Activated CD8-positive, alpha-beta memory T cell treated with anti-CD3 and anti-CD28 coated beads, Interleukin-2, amount 10 ng/mL, durations not matched to agents 7 days and 5 days (primary cell): Measurements from ENCODE around the gene IL32. TPM values are rescaled to one million over a fixed set of nuclear protein-coding genes. Genes with fewer than 3 reads are reported as not detected.

Source experiments
- ATAC-seq: fragments of 150-1000 bp; cut with Tn5 transposase; one replicate; pipeline ENCODE4 v1.10.0; 2021; ENCODE audit warnings: moderate library complexity
- CTCF ChIA-PET: fragments of 350-600 bp; sonication (Branson Sonifier 250); formaldehyde crosslinking; loops from one replicate; lab custom pipeline; 2021; ENCODE audit warnings: antibody characterized with exemption; lab: Charles Lee
- DNase-seq: peaks from one replicate; pipeline ENCODE4 v3.0.0-alpha.2; 2020
- H3K27ac Mint-ChIP-seq: one replicate; pipeline ENCODE4 v1.8.0; 2021; ENCODE audit warnings: mild to moderate bottlenecking, mixed read lengths
- H3K27me3 Mint-ChIP-seq: one replicate; pipeline ENCODE4 v1.8.0; 2021; ENCODE audit warnings: mixed read lengths
- H3K36me3 Mint-ChIP-seq: one replicate; pipeline ENCODE4 v1.8.0; 2021; ENCODE audit warnings: mild to moderate bottlenecking, mixed read lengths
- H3K4me1 Mint-ChIP-seq: one replicate; pipeline ENCODE4 v1.8.0; 2021; ENCODE audit warnings: mixed read lengths
- H3K4me3 Mint-ChIP-seq: one replicate; pipeline ENCODE4 v1.8.0; 2021; ENCODE audit warnings: mild to moderate bottlenecking, moderate library complexity, mixed read lengths
- H3K9me3 Mint-ChIP-seq: one replicate; pipeline ENCODE4 v1.8.0; 2022; ENCODE audit warnings: low read depth, mixed read lengths
- total RNA-seq, 2 experiments: library from RNA; stranded (reverse); gene quantifications; one replicate each; pipeline ENCODE4 v1.2.3, GENCODE V29; 2021

Gene IL32
- total RNA-seq, 2 experiments from 2014 or later = 2,870 to 3,468 TPM

GRCh38 chr16:3023415-3023668, 42.1 kb upstream of the IL32 start:
- ATAC-seq = no peak
- no peak for DNase-seq
- peaks cover 50% of the 10 kb centered on the region for H3K4me1 Mint-ChIP-seq
- H3K9me3 Mint-ChIP-seq = no peaks in the 10 kb centered on the region
- peaks cover 10% of the 10 kb centered on the region for H3K27me3 Mint-ChIP-seq
- peak overlapping the region; percentile 75 for H3K4me3 Mint-ChIP-seq
- CTCF ChIA-PET = interaction anchor here (0.7 to 17.9 kb wide), 8 partner anchors 6 to 111 kb away, joined by 3 to 370 read pairs (median 18); partner anchors contain the start of genes CLDN9, MMP25, PKMYT1 and ZNF213
- H3K27ac Mint-ChIP-seq = peak overlapping the region; percentile 92
- H3K36me3 Mint-ChIP-seq = peaks cover 12% of the 10 kb centered on the region

- H3K9me3 Mint-ChIP-seq = no peaks in the 10 kb centered on the region
- peaks cover 7% of the 10 kb centered on the region for H3K27me3 Mint-ChIP-seq
- ATAC-seq (peak; percentile 80), DNase-seq (peak; percentile 98)
- peaks cover 12% of the 10 kb centered on the region for H3K36me3 Mint-ChIP-seq
- H3K4me1 Mint-ChIP-seq = peaks cover 53% of the 10 kb centered on the region
- H3K27ac Mint-ChIP-seq = peak within 1 kb of the TSS; percentile 92
- peak within 1 kb of the TSS; percentile 75 for H3K4me3 Mint-ChIP-seq
- CTCF ChIA-PET = interaction anchor here (1.0 to 17.9 kb wide), 6 partner anchors 6 to 105 kb away, joined by 3 to 370 read pairs (median 134); partner anchors contain the start of genes CLDN9 and MMP25
Measured at GRCh38 chr16:3023669-3024478, 41.6 kb upstream of the IL32 start, which contains the start of the genes HCFC1R1 and THOC6. TSS of gene HCFC1R1 (minus strand) at chr16:3023942. CDS start at chr16:3023941, 1 bp downstream. TSS of gene THOC6 (plus strand) at chr16:3024035. CDS start at chr16:3024327, 292 bp downstream.

GRCh38 chr16:3025032-3026002, 40.1 kb upstream of the IL32 start:
- no peak for ATAC-seq
- Mint-ChIP-seq H3K9me3 (no peaks in the 10 kb centered on the region), H3K36me3 (peaks cover 12% of the 10 kb centered on the region), H3K27ac (no peak overlapping the region), H3K4me3 (no peak overlapping the region), H3K4me1 (peaks cover 61% of the 10 kb centered on the region), H3K27me3 (peaks cover 16% of the 10 kb centered on the region)
- no peak for DNase-seq
- CTCF ChIA-PET = interaction anchor here (0.6 to 17.9 kb wide), 6 partner anchors 9 to 133 kb away, joined by 3 to 370 read pairs (median 106); partner anchors contain the start of genes CLDN9 and MMP25

GRCh38 chr16:3026003-3026378, 39.4 kb upstream of the IL32 start:
- DNase-seq = no peak
- H3K4me1 Mint-ChIP-seq = peaks cover 58% of the 10 kb centered on the region
- H3K27ac Mint-ChIP-seq = no peak overlapping the region
- H3K27me3 Mint-ChIP-seq = peaks cover 20% of the 10 kb centered on the region
- H3K4me3 Mint-ChIP-seq = no peak overlapping the region
- H3K9me3 Mint-ChIP-seq = no peaks in the 10 kb centered on the region
- CTCF ChIA-PET = interaction anchor here (1.2 to 17.9 kb wide), 4 partner anchors 19 to 103 kb away, joined by 3 to 370 read pairs (median 264); partner anchors contain the start of genes CLDN9, MMP25 and PAQR4
- peaks cover 12% of the 10 kb centered on the region for H3K36me3 Mint-ChIP-seq
- ATAC-seq = no peak

- H3K4me3 Mint-ChIP-seq = no peak overlapping the region
- peaks cover 52% of the 10 kb centered on the region for H3K4me1 Mint-ChIP-seq
- ATAC-seq = no peak
- peaks cover 12% of the 10 kb centered on the region for H3K36me3 Mint-ChIP-seq
- H3K27ac Mint-ChIP-seq = no peak overlapping the region
- peaks cover 22% of the 10 kb centered on the region for H3K27me3 Mint-ChIP-seq
- no peaks in the 10 kb centered on the region for H3K9me3 Mint-ChIP-seq
- CTCF ChIA-PET = interaction anchor here (1.2 to 17.9 kb wide), 12 partner anchors 6 to 124 kb away, joined by 3 to 370 read pairs (median 16); partner anchors contain the start of genes CLDN6, CLDN9, HCFC1R1 and MMP25
- DNase-seq = no peak
Measured at GRCh38 chr16:3026609-3027488, 38.6 kb upstream of the IL32 start.

GRCh38 chr16:3027489-3027795, 38.0 kb upstream of the IL32 start:
- DNase-seq = no peak
- Mint-ChIP-seq H3K9me3 (no peaks in the 10 kb centered on the region), H3K36me3 (peaks cover 12% of the 10 kb centered on the region), H3K4me1 (peaks cover 49% of the 10 kb centered on the region), H3K4me3 (no peak overlapping the region), H3K27me3 (peaks cover 28% of the 10 kb centered on the region), H3K27ac (no peak overlapping the region)
- CTCF ChIA-PET = interaction anchor here (0.8 to 17.9 kb wide), 17 partner anchors 7 to 147 kb away, joined by 3 to 370 read pairs (median 10); partner anchors contain the start of genes CLDN6, CLDN9, HCFC1R1 and MMP25
- ATAC-seq = no peak

GRCh38 chr16:3027983-3028715, 37.3 kb upstream of the IL32 start:
- peak overlapping the region; percentile 36 for H3K27ac Mint-ChIP-seq
- peak overlapping the region; percentile 50 for H3K4me3 Mint-ChIP-seq
- peaks cover 12% of the 10 kb centered on the region for H3K36me3 Mint-ChIP-seq
- peak; percentile 43 for ATAC-seq
- DNase-seq = peak; percentile 90
- H3K9me3 Mint-ChIP-seq = no peaks in the 10 kb centered on the region
- H3K4me1 Mint-ChIP-seq = peaks cover 47% of the 10 kb centered on the region
- H3K27me3 Mint-ChIP-seq = peaks cover 35% of the 10 kb centered on the region
- CTCF ChIA-PET = interaction anchor here (0.6 to 17.9 kb wide), 27 partner anchors 7 to 146 kb away, joined by 3 to 370 read pairs (median 5); partner anchors contain the start of genes CLDN6, CLDN9, HCFC1R1 and MMP25

- Mint-ChIP-seq H3K27me3 (peaks cover 41% of the 10 kb centered on the region), H3K27ac (no peak overlapping the region), H3K4me3 (peak overlapping the region; percentile 65), H3K4me1 (peaks cover 46% of the 10 kb centered on the region), H3K9me3 (no peaks in the 10 kb centered on the region), H3K36me3 (peaks cover 12% of the 10 kb centered on the region)
- CTCF ChIA-PET = interaction anchor here (0.6 to 17.9 kb wide), 27 partner anchors 8 to 161 kb away, joined by 3 to 370 read pairs (median 7); partner anchors contain the start of genes CLDN6, CLDN9, HCFC1R1 and IL32
- DNase-seq (no peak), ATAC-seq (no peak)
Measured at GRCh38 chr16:3028716-3029319, 36.6 kb upstream of the IL32 start.

GRCh38 chr16:3029491-3030221, 35.8 kb upstream of the IL32 start:
- peak overlapping the region; percentile 65 for H3K4me3 Mint-ChIP-seq
- CTCF ChIA-PET = interaction anchor here (0.9 to 17.9 kb wide), 15 partner anchors 9 to 161 kb away, joined by 3 to 370 read pairs (median 17); partner anchors contain the start of genes CLDN6, CLDN9, HCFC1R1 and IL32
- H3K4me1 Mint-ChIP-seq = peaks cover 44% of the 10 kb centered on the region
- peak; percentile 66 for ATAC-seq
- H3K27ac Mint-ChIP-seq = peak overlapping the region; percentile 62
- peaks cover 50% of the 10 kb centered on the region for H3K27me3 Mint-ChIP-seq
- DNase-seq = peak; percentile 81
- no peaks in the 10 kb centered on the region for H3K9me3 Mint-ChIP-seq
- H3K36me3 Mint-ChIP-seq = peaks cover 11% of the 10 kb centered on the region

- peaks cover 58% of the 10 kb centered on the region for H3K27me3 Mint-ChIP-seq
- no peak for DNase-seq
- H3K27ac Mint-ChIP-seq = peak overlapping the region; percentile 60
- no peak for ATAC-seq
- no peaks in the 10 kb centered on the region for H3K9me3 Mint-ChIP-seq
- H3K36me3 Mint-ChIP-seq = peaks cover 11% of the 10 kb centered on the region
- H3K4me3 Mint-ChIP-seq = peak overlapping the region; percentile 65
- CTCF ChIA-PET = interaction anchor here (1.2 to 17.9 kb wide), 20 partner anchors 10 to 162 kb away, joined by 3 to 370 read pairs (median 12); partner anchors contain the start of genes CLDN6, CLDN9, HCFC1R1 and IL32
- peaks cover 40% of the 10 kb centered on the region for H3K4me1 Mint-ChIP-seq
Measured at GRCh38 chr16:3030222-3031212, 34.9 kb upstream of the IL32 start.
